OCI-LY7 (cell line): ENCODE measurements around the gene FAM98A. TPM values are rescaled to one million over a fixed set of nuclear protein-coding genes. Genes with fewer than 3 reads are reported as not detected.

Source experiments
- BruUV-seq: library from RNA; stranded (reverse); fragments of 400-500 nt; replicated peaks from 2 replicates; lab custom pipeline; 2021; lab: Mats Ljungman, UMichigan
- CTCF ChIA-PET: fragments of 300-600 bp; sonication (Branson Sonifier 250); formaldehyde crosslinking; loops from one replicate; lab custom pipeline; 2022; ENCODE audit warnings: antibody characterized with exemption; ENCODE audit not compliant: unreplicated experiment; lab: Charles Lee
- POLR2A ChIA-PET: fragments of 300-600 bp; sonication (Branson Sonifier 250); formaldehyde crosslinking; loops from one replicate; lab custom pipeline; 2022; ENCODE audit warnings: antibody characterized with exemption; lab: Charles Lee
- DNase-seq: peaks from one replicate; pipeline ENCODE4 v3.0.0-alpha.2; 2015; ENCODE audit warnings: low spot score
- H2AFZ ChIP-seq: fragments of 200-600 bp; sonication (generic), shearing (Covaris generic); 2 replicates; pipeline ENCODE4 v1.6.1; 2014; ENCODE audit warnings: mild to moderate bottlenecking, antibody characterized with exemption, low read length, moderate library complexity
- H3K27ac ChIP-seq: fragments of 200-600 bp; sonication (generic); 2 replicates; pipeline ENCODE4 v1.5.1; 2014; ENCODE audit warnings: mixed run types, low read depth, mild to moderate bottlenecking, moderate library complexity, low read length, inconsistent platforms; ENCODE audit not compliant: poor library complexity, severe bottlenecking
- H3K36me3 ChIP-seq: fragments of 200-600 bp; sonication (generic); 2 replicates; pipeline ENCODE4 v1.6.1; 2014; ENCODE audit warnings: mild to moderate bottlenecking, antibody characterized with exemption, low read length, moderate library complexity, mixed read lengths; ENCODE audit not compliant: insufficient read depth
- H3K4me1 ChIP-seq: fragments of 200-600 bp; sonication (generic); 2 replicates; pipeline ENCODE4 v1.5.1; 2014; ENCODE audit warnings: mild to moderate bottlenecking, low read length; ENCODE audit not compliant: insufficient read depth, poor library complexity, severe bottlenecking
- H3K4me2 ChIP-seq: fragments of 200-600 bp; sonication (generic); 2 replicates; pipeline ENCODE4 v1.6.1; 2014; ENCODE audit warnings: mild to moderate bottlenecking, low read length
- H3K4me3 ChIP-seq: fragments of 200-600 bp; sonication (generic); 2 replicates; pipeline ENCODE4 v1.5.1; 2014; ENCODE audit warnings: mild to moderate bottlenecking, low read depth, low read length; ENCODE audit not compliant: poor library complexity, severe bottlenecking
- H3K79me2 ChIP-seq: fragments of 200-600 bp; sonication (generic); 2 replicates; pipeline ENCODE4 v1.6.1; 2016; ENCODE audit warnings: low read depth, mild to moderate bottlenecking, low read length, moderate library complexity, mixed read lengths; ENCODE audit not compliant: insufficient read depth
- H3K9me2 ChIP-seq: fragments of 200-600 bp; sonication (generic); 2 replicates; pipeline ENCODE4 v1.6.1; 2016; ENCODE audit warnings: mild to moderate bottlenecking, low read length, mixed read lengths; ENCODE audit not compliant: insufficient read depth
- H3K9me3 ChIP-seq: fragments of 200-600 bp; sonication (generic); 2 replicates; pipeline ENCODE4 v1.6.1; 2014; ENCODE audit warnings: mild to moderate bottlenecking, mixed run types, low read length, mixed read lengths
- H4K20me1 ChIP-seq: fragments of 200-600 bp; sonication (generic); 2 replicates; pipeline ENCODE4 v1.6.1; 2014; ENCODE audit warnings: mild to moderate bottlenecking, antibody characterized with exemption, low read length, moderate library complexity, mixed read lengths; ENCODE audit not compliant: insufficient read depth
- CTCF ChIP-seq: fragments of 200-600 bp; sonication (generic); conservative IDR thresholded peaks from 2 replicates; pipeline ENCODE4 v1.5.1; 2014; ENCODE audit warnings: mild to moderate bottlenecking, antibody characterized with exemption, low read length, moderate library complexity, mixed read lengths
- EZH2phosphoT487 ChIP-seq: fragments of 200-600 bp; sonication (generic); IDR thresholded peaks from 2 replicates; pipeline ENCODE4 v1.6.1; 2018; ENCODE audit warnings: low read depth, borderline replicate concordance, mild to moderate bottlenecking, mixed run types, antibody characterized with exemption, low read length, moderate library complexity, mixed read lengths
- intact Hi-C: fragments of 100-400 bp; cut with micrococcal nuclease; formaldehyde crosslinking; loops from one replicate; pipeline ENCODE4 v1.10.0; 2022; ENCODE audit not compliant: unreplicated experiment
- total RNA-seq, 2 experiments: library from RNA; depleted of rRNA in 1 of 2; stranded (reverse); fragments of >200 nt in 1 of 2; shearing (Covaris generic) in 1 of 2; gene quantifications; 2 replicates each; pipeline ENCODE4 v1.2.3, GENCODE V29; 2014 to 2022

The FAM98A gene
- total RNA-seq, 2 experiments from 2014 or later: 35.7 to 55.6 TPM

DNA sequence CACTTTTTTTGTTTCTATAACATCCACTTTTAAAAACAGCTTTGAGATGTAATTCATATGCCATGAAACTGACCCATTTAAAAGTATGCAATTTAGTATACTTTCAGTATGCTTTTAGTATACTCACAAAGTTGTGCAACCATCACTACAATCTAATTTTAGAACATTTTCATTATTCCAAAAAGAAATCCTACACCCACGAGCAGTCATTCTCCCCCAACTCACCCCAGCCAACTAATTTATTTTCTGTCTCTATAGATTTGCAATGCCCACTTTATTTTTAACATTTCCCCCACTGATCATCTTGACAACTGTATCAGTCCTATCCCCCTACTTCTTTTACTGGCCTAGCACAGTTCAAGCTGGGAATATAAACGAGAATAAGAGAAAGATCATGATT lies 39.1 kb downstream of the FAM98A start:
- H3K4me2 ChIP-seq: no peak overlapping the region
- no peak overlapping the region for H3K27ac ChIP-seq
- POLR2A ChIA-PET: interaction anchor here (0.6 to 1.5 kb wide), 3 partner anchors 15 to 1169 kb away, joined by 3 to 4 read pairs (median 3); no protein-coding TSS in a partner anchor
- H3K4me3 ChIP-seq: no peak overlapping the region
- no peaks in the 10 kb centered on the region for H3K79me2 ChIP-seq
- no peak for DNase-seq
- H3K4me1 ChIP-seq: no peaks in the 10 kb centered on the region
- H2AFZ ChIP-seq: no peak overlapping the region
- H4K20me1 ChIP-seq: no peaks in the 10 kb centered on the region
- no peaks in the 10 kb centered on the region for H3K36me3 ChIP-seq
- no peak for TF ChIP-seq CTCF
- no peak for TF ChIP-seq EZH2phosphoT487
- intact Hi-C loops: no loop called here
- BruUV-seq: no TSS peak
- H3K9me3 ChIP-seq: no peaks in the 10 kb centered on the region
- CTCF ChIA-PET: no interaction called here
- no peaks in the 10 kb centered on the region for H3K9me2 ChIP-seq

DNA sequence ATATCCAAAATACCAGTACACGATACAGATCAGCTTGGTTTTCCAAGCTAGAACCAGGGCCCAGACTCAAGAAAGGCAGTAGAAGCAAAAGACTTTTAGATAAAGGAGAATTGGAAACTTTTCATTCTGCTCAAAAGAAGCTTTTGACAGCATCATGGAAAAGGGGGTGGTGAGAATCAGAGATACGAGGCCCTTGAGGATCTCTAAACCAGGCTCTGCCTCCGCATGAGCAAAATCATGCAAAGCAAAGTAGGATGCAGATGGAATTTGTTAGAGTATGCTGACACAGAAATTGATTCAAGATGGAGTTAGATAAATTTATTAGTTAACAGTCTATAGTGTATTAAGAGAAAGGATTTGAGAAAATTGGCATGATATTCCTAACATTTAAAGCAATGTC lies 39.8 kb downstream of the FAM98A start:
- Histone ChIP-seq H3K4me2 (no peak overlapping the region), H3K79me2 (no peaks in the 10 kb centered on the region), H3K9me2 (no peaks in the 10 kb centered on the region), H3K4me3 (no peak overlapping the region), H3K27ac (no peak overlapping the region), H3K4me1 (no peaks in the 10 kb centered on the region), H4K20me1 (no peaks in the 10 kb centered on the region), H3K36me3 (no peaks in the 10 kb centered on the region), H2AFZ (no peak overlapping the region), H3K9me3 (no peaks in the 10 kb centered on the region)
- BruUV-seq: no TSS peak
- no peak for DNase-seq
- intact Hi-C loops: no loop called here
- ChIA-PET CTCF (no interaction called here), POLR2A (interaction anchor here (1.5 kb wide), 1 partner anchor 30 kb away, joined by 4 read pairs; no protein-coding TSS in a partner anchor)
- no peak for TF ChIP-seq EZH2phosphoT487
- no peak for TF ChIP-seq CTCF

DNA sequence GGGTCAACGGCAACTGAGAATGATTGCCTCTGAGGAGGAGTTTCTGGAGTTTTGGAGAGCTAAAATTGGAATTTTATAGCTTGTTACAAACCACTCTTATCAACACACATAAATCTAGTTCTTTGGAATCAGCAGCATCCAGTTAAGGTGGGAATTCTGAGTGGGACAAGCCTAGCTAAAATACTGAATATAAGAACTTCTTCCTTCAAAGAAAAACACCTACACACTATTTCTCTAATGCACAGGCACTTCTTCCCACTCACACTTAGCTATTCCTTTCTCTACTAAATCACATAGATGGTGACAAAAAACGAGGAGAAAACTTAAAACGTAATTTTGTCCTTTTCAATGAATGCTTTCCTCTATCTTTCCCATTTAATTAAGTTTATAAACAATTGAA lies 43.4 kb downstream of the FAM98A start:
- ChIA-PET POLR2A (interaction anchor here (0.5 to 1.3 kb wide), 3 partner anchors 14 to 67 kb away, joined by 3 to 4 read pairs (median 3); no protein-coding TSS in a partner anchor), CTCF (interaction anchor here (0.5 kb wide), 1 partner anchor 74 kb away, joined by 3 read pairs; no protein-coding TSS in a partner anchor)
- no peak overlapping the region for H2AFZ ChIP-seq
- no peaks in the 10 kb centered on the region for H3K4me1 ChIP-seq
- no peak overlapping the region for H3K4me3 ChIP-seq
- no peaks in the 10 kb centered on the region for H3K79me2 ChIP-seq
- no peaks in the 10 kb centered on the region for H3K36me3 ChIP-seq
- intact Hi-C loops: no loop called here
- DNase-seq: no peak
- H3K4me2 ChIP-seq: no peak overlapping the region
- no peaks in the 10 kb centered on the region for H3K9me3 ChIP-seq
- BruUV-seq: no TSS peak
- no peaks in the 10 kb centered on the region for H4K20me1 ChIP-seq
- no peak for TF ChIP-seq EZH2phosphoT487
- TF ChIP-seq CTCF: no peak
- no peaks in the 10 kb centered on the region for H3K9me2 ChIP-seq
- H3K27ac ChIP-seq: no peak overlapping the region
